HG03139 (cell line): Measurements from ENCODE around the gene CCR1.

ENCODE experiments used
- ATAC-seq: cut with Tn5 transposase; IDR thresholded peaks from one replicate; pipeline ENCODE4 v1.9.1; 2021; ENCODE audit not compliant: unreplicated experiment

CCR1 gene

GRCh38 chr3:46208167-46208704, at the start of gene CCR1:
CCR1 (minus strand) TSS chr3:46208313; CDS start chr3:46204313, 4,000 bp downstream.
- no peak for ATAC-seq

- no peak for ATAC-seq
Measured at GRCh38 chr3:46252980-46253379, 44.9 kb upstream of the CCR1 start.

DNA sequence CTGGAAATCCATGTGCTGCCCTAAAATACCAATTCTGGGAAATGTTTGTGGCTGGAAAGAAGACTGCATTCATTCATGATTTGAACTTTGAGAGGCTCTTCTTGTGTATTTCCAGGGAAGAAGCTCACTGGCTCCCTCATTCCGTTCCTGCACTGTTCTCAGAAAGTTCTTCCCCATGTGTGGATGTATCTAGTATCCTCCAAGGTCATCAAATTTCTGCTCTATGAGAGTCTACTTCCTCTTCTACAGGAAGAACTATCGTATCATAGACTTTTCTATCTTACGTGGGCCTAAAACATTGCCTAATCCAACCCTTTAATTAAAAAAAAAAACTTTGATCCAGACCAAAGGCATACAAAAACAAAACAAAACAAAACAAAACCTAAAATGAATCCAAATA, 37.0 kb upstream of the CCR1 start:
- ATAC-seq, result no peak

DNA sequence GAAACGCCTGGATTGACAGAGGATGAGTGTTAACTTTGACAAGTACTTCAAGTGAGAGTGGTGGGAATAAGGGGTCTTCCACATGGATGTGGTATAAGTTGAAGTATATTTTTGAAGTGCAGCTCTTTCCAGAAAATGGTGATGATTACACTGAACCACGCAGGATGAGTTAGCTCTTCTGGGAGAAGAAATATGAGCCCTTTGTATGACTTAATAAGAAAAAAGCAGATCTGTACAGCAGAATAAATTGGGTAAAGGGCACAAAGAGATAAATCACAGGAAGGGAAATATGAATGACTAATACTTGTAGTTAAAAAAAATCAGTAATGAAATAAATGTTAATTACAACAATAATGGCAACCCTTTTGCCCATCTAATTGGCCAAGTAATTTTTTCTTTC, 35.4 kb upstream of the CCR1 start:
- ATAC-seq, result no peak

DNA sequence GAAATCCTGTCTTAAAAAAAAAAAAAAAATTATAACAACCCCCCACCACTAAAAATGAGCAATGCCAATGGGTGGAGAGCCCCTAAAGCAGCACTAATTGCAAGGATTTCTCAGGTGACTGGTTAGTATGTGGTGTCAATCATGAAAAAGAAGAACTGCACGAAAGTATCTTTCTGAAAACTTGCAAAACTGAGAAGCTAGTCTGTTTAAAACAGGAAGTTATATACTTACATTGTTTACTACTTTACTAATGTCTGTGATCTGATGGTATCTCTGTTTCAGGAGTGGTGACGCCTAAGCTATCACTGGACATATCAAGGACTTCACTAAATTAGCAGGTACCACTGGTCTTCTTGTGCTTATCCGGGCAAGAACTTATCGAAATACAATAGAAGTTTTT, 34.0 kb upstream of the CCR1 start, which contains the start of gene CCR3:
CCR3 (plus strand) TSS at position 341 of the 400 bp plus-strand sequence. CDS start 22,699 bp downstream, outside the sequence.
- ATAC-seq, result no peak

- no peak for ATAC-seq
Measured at GRCh38 chr3:46239952-46240351, 31.8 kb upstream of the CCR1 start.

GRCh38 chr3:46239301-46239938, 31.3 kb upstream of the CCR1 start:
- no peak for ATAC-seq

DNA sequence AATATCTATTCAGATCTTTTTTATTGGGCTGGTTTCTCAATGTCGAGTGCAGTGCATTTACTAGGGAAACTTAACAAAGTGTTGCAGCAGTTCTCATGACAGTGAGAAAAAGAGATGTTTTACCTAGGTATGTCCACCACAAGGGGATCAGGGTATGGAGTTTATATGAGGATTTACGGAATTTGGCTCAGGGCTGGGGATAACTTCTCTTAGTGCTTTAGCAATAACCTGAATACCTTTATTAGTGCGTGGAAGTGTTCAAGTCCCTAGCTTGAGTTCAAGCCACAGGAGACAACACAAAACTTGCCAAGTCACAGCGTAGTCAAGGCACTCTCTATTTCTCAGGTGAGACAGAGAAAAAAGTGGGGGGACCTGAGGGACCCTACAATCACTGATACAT, 30.3 kb upstream of the CCR1 start:
- ATAC-seq, result no peak

DNA sequence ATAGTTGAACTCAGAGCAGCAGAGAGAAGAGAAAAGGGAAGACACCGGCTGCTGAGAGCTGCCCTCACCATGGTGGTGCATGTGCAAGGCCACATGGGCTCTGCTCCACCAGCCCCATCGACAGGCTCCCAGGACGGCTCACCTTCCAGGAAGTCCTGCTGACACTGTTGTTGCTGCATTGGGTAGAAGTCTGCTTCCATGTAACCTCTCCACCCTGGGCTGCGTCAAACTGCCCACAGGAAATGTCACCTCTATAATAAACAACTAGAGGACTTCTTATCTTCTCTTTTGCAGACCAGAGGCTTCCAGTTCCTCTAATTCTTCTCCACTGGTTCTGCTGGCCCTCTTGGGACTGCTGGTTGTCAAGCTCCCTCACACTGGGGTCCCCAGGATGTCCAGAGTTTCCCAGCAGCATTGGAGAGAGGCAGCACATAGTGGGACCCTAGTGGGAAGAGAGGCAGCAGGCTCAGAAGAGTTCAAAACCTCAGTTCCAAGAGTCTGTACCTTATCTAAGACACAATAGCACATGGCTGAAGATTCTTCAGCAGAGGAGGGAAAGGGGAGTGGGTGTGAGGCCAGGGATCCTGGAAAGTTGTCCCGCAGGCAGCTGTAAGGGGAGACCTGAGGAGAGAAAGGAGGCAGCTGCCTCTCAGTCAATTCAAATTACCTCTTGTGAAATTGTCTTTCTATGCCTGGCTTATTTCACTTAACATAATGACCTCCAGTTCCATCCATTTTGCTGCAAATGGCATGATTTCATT, 28.4 kb upstream of the CCR1 start:
- ATAC-seq, result no peak

DNA sequence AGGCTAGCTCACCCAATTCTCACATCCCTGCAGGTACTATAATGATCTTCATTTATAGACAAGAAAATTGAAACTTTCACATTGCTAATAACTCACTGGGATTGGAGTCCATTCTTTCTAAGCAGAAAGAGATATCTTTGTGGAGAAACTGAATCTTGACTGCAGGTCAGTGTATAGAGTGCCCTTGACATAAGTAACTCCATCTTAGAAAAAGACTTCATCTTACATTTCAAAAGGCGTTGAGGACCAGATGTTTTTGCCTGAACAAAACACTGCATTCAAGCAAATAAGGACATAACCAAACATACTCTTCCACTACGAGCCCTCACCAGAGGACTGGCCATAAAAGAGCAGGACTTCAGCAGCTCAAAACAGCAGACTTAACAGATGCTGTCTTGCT, 27.3 kb upstream of the CCR1 start:
- ATAC-seq, result no peak

DNA sequence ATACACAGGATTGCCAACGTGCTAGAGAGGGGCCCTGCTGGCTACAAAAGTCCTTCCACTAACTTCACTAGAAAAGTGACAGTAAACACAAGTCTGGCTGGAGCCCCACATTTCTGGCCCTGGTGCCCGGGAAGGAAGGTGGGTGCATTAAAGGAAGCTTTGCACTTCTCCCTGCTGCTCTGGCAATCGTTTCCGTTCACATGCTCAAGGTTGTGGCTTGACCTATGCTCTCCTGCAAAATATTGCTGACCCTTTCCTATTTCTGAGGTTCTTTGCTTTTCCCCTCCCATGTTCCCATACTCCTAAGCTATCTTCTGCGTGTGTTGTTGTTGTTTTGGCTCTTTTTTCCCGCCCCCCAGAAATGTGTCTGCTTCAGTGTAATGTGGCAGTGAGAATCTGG, 25.1 kb upstream of the CCR1 start:
- ATAC-seq, result no peak

- ATAC-seq, result no peak
Measured at GRCh38 chr3:46231323-46231722, 23.2 kb upstream of the CCR1 start.

- no peak for ATAC-seq
Measured at GRCh38 chr3:46228260-46229242, 20.4 kb upstream of the CCR1 start.

DNA sequence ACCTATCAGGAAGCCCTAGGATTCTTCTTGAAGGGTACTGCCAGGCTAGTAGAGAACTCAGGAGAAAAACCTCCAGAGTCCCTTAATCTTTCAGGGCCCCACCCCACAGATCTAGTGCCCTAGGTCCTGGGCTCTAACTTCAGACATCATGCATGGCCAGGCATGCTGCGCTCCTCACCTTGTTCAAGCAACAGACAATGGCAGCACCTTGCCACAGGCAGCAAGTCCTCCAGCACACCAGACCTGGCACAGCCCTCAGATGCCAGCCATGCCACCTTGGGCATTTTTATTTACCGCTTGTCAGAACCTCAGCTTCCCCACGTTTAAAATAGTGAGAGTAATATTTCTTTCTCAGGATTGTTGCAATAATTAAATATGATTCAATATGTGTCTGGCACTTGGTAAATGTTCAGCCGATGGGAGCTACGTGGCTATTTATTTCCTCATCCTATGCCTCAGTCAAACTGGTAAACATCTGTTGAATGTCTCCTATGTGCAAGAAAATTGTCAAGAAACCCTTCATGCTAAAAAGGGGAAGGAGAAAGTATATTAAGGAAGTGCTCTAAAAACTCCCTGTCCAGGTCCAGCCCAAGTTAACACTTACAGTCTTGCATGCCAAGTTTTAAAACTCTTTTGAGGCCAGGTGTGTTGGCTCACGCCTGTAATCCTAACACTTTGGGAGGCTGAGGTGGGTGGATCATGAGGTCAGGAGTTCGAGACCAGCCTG, 14.5 kb upstream of the CCR1 start:
- ATAC-seq, result no peak

DNA sequence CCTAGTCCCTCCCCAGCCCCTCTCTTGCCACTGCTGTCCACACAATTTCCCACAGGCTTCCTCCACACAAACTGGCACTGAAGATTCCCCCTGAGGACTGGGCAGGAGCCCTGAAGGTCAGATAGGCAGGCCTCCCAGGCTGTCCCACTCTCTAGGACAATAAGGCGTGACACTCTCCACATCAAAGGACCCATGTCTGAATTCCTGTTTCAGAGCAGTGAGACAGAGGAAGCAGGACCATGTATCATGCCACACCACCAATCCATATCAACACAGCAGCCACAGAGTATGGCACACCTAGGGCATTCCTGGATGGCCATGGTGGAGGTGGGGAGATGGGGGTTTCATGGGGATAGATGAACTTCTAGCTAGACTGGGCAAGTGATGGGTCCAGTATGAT, 13.8 kb upstream of the CCR1 start:
- no peak for ATAC-seq

DNA sequence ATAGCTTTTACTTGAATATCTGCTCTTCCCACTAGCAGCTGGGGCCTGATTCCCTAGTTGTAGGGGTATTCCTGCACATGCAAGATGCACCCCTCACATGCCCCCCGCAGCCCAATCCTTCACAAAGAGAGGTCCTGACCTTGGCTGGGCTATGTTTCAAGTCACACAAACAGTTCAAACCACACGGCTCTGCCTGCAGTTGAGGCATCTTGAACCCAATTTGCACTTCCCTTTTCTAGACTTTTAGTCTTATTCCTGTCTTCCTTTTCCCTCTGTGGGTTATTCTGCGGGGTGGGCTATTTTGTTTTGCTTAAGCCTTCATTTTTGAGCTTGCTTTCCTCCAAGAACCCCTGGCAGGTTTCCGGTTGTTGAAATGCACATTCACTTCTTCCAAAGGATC, 13.3 kb upstream of the CCR1 start:
- ATAC-seq, result no peak

GRCh38 chr3:46218196-46218709, 10.1 kb upstream of the CCR1 start:
- ATAC-seq, result no peak

DNA sequence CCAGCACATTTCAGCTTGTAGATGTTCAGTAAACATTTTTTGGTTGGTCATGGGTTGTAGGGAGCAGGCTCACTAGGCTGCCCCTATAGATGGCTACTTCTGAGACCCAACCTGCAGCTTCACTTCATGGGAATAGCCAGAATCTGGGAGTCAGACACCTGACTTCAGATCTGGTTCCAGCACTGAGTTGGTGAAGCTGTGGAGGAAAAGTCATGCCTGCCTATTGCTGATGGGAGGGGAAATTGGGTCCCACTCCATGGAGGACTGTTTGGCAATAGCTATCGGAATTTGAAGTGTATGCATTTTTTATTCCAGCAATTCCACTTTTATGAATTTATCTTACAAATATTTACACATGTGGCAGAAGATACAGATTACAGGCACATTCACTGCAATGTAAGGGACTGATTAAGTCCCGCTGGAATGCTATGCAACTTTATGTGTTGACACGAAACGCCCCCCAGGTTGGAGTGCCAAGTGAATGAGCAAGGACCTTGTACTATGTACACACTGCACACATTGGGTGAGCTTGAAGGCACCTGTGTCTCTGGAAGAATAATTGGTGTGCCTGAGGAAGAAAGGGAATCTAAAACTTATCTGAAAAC, 7.8 kb upstream of the CCR1 start:
- ATAC-seq, result no peak

- no peak for ATAC-seq
Measured at GRCh38 chr3:46214751-46215352, 6.7 kb upstream of the CCR1 start.
